AG09319 (cell line): Measurements from ENCODE around the gene LARP4B.

ENCODE experiments used
- DNase-seq: peaks from one replicate; pipeline ENCODE4 v3.0.0-alpha.2; 2010; ENCODE audit warnings: low read depth; ENCODE audit errors: extremely low read depth
- CTCF ChIP-seq: IDR thresholded peaks from 2 replicates; pipeline ENCODE4 v1.5.1; 2011; ENCODE audit warnings: low read depth, mild to moderate bottlenecking, inconsistent platforms, low read length, moderate library complexity

Gene LARP4B

GRCh38 chr10:855079-855478 lies 76.4 kb downstream of the LARP4B start:
- no peak for TF ChIP-seq CTCF
- DNase-seq: no peak

- no peak for TF ChIP-seq CTCF
- no peak for DNase-seq
These were observed 78.5 kb downstream of the LARP4B start for GRCh38 chr10:853017-853416.

GRCh38 chr10:852386-852785 lies 79.1 kb downstream of the LARP4B start:
- no peak for TF ChIP-seq CTCF
- DNase-seq: no peak

GRCh38 chr10:851901-852300 lies 79.6 kb downstream of the LARP4B start:
- no peak for DNase-seq
- no peak for TF ChIP-seq CTCF

- DNase-seq: no peak
- no peak for TF ChIP-seq CTCF
These were observed 81.4 kb downstream of the LARP4B start for GRCh38 chr10:850093-850492.

GRCh38 chr10:847868-848267 lies 83.6 kb downstream of the LARP4B start:
- no peak for DNase-seq
- TF ChIP-seq CTCF: no peak

GRCh38 chr10:846126-846685 lies 85.3 kb downstream of the LARP4B start:
- no peak for TF ChIP-seq CTCF
- DNase-seq: no peak
